Measurements from ENCODE around the gene ABHD17A. TPM values are rescaled to one million over a fixed set of nuclear protein-coding genes. Genes with fewer than 3 reads are reported as not detected.

ABHD17A gene
- total RNA-seq, 4 donors from 2014 or later = 33.8 to 142 (median 63.7) TPM

DNA sequence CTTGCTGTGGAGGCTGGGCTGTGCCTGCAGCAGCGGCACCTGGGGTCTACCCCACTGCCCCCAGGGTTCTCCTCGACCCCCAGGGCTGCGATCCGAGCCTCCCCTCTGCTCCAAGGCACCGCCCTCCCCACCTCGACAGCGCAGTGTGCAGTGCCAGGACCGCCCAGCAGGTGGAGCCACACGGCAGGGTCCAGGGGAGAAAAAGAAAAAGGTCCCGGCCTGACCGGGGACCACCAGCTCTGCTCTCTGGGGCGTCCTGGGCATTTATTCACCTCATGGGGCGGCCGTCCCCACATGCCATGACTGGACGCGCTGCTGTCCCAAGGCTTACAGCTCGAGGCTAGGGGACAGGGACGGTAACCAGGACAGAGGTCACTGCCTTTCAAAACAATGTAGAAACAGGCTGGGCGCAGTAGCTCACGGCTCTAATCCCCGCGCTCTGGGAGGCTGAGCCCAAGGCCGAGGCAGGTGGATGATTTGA lies 47.6 kb downstream of the ABHD17A start:
- TF ChIP-seq, protein P1, sequence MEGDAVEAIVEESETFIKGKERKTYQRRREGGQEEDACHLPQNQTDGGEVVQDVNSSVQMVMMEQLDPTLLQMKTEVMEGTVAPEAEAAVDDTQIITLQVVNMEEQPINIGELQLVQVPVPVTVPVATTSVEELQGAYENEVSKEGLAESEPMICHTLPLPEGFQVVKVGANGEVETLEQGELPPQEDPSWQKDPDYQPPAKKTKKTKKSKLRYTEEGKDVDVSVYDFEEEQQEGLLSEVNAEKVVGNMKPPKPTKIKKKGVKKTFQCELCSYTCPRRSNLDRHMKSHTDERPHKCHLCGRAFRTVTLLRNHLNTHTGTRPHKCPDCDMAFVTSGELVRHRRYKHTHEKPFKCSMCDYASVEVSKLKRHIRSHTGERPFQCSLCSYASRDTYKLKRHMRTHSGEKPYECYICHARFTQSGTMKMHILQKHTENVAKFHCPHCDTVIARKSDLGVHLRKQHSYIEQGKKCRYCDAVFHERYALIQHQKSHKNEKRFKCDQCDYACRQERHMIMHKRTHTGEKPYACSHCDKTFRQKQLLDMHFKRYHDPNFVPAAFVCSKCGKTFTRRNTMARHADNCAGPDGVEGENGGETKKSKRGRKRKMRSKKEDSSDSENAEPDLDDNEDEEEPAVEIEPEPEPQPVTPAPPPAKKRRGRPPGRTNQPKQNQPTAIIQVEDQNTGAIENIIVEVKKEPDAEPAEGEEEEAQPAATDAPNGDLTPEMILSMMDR (IDR thresholded peaks at IDR 0.05) = peak; percentile 38 to 66 (median 62)
- no peak for TF ChIP-seq POLR2A (IDR thresholded peaks at IDR 0.05)
- no peak for DNase-seq
- no peak overlapping the region for H3K4me3 ChIP-seq
- no peaks in the 10 kb centered on the region for H3K27me3 ChIP-seq
- no peak overlapping the region for H3K27ac ChIP-seq
- no peaks in the 10 kb centered on the region for H3K9me3 ChIP-seq
- H3K4me1 ChIP-seq = peaks cover 0 to 33% of the 10 kb centered on the region in 2 donors
- intact Hi-C loops (cut with DNase I; ENCODE audit: low total_unique reads) = no loop called here
- no peaks in the 10 kb centered on the region for H3K36me3 ChIP-seq

DNA sequence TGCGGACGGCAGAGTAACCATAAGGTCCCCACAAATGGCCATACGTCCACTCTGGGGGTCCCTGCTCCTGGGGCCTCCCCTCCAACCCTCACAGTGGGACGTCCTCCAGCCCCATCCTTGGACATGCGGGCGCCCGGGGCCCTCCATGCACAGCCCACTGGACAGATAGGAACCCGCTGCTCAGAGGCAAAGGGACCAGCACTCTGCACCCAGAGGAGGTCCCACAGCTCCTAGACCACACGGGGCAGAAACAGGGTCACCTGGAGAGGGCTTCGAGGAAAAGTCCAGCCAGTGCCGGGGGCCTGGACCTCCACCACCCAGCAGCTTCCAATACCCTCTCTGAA lies 48.1 kb downstream of the ABHD17A start:
- intact Hi-C loops (cut with DNase I; ENCODE audit: low total_unique reads) = no loop called here
- no peak overlapping the region for H3K4me3 ChIP-seq
- no peak overlapping the region for H3K27ac ChIP-seq
- DNase-seq = no peak
- no peaks in the 10 kb centered on the region for H3K9me3 ChIP-seq
- TF ChIP-seq, protein P1 (IDR thresholded peaks at IDR 0.05) = no peak
- TF ChIP-seq POLR2A (IDR thresholded peaks at IDR 0.05) = no peak
- no peaks in the 10 kb centered on the region for H3K36me3 ChIP-seq
- H3K27me3 ChIP-seq = no peaks in the 10 kb centered on the region
- H3K4me1 ChIP-seq = peaks cover 0 to 31% of the 10 kb centered on the region in 2 donors

DNA sequence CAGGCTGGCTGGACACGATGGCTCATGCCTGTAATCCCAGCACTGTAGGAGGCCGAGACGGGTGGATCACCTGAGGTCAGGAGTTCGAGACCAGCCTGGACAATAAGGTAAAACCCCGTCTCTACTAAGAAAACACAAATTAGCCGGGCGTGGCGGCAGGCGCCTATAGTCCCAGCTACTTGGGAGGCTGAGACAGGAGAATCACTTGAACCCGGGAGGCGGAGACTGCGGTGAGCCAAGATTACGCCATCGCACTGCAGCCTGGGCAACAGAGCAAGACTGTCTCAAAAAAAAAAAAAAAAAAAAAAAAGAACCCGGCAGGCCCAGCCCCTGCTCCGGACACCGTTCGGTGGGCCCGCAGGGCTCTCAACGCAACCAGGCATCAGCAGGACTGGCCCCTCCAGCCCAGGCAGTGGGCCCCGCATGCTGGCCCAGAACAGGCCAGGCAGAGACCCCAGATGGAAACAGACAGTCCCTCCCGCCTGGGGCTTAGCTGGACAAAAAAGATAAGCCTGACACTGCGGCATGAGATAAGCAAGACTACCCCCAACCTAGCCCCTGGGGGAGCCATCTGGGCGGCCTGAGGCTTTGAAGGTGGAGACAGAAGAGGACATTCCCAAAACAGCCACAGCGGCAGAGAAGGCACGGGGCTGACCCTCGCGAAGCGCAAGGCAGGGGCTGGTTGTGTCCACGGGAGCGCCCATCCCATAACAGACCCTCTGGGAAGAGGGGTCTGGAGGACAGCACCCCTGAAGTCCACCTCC lies 48.7 kb downstream of the ABHD17A start:
- intact Hi-C loops (cut with DNase I; ENCODE audit: low total_unique reads) = no loop called here
- Histone ChIP-seq H3K36me3 (no peaks in the 10 kb centered on the region), H3K9me3 (no peaks in the 10 kb centered on the region), H3K27me3 (no peaks in the 10 kb centered on the region), H3K27ac (no peak overlapping the region), H3K4me1 (peaks cover 0 to 30% of the 10 kb centered on the region in 2 donors), H3K4me3 (no peak overlapping the region)
- no peak for TF ChIP-seq POLR2A (IDR thresholded peaks at IDR 0.05)
- TF ChIP-seq, protein P1 (IDR thresholded peaks at IDR 0.05) = no peak
- DNase-seq = no peak

DNA sequence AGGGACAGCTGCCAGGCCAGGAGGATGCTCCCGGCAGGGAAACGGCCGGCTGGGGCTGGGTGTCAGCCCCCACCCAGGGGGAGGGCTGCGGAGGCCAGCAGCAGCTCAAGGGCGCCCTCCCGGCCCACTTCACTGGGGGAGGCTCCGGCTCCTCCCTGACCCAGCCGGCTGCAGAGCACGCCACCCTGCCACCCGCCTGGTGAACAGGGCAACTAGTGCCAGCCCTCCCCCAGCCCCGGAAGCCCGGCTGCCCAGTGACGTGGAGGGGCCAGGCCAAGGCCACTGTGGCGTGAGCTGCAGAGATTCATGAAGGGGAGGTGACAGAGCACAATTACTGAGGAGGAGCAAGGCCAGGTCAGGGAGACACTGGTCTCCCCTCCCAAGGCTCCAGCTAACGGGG lies 51.8 kb downstream of the ABHD17A start:
- intact Hi-C loops (cut with DNase I; ENCODE audit: low total_unique reads) = no loop called here
- peaks cover 0 to 22% of the 10 kb centered on the region in 2 donors for H3K4me1 ChIP-seq
- no peaks in the 10 kb centered on the region for H3K36me3 ChIP-seq
- DNase-seq = no peak
- TF ChIP-seq, protein P1 (IDR thresholded peaks at IDR 0.05) = no peak
- no peak for TF ChIP-seq POLR2A (IDR thresholded peaks at IDR 0.05)
- no peaks in the 10 kb centered on the region for H3K27me3 ChIP-seq
- H3K4me3 ChIP-seq = no peak overlapping the region
- H3K9me3 ChIP-seq = no peaks in the 10 kb centered on the region
- H3K27ac ChIP-seq = no peak overlapping the region

DNA sequence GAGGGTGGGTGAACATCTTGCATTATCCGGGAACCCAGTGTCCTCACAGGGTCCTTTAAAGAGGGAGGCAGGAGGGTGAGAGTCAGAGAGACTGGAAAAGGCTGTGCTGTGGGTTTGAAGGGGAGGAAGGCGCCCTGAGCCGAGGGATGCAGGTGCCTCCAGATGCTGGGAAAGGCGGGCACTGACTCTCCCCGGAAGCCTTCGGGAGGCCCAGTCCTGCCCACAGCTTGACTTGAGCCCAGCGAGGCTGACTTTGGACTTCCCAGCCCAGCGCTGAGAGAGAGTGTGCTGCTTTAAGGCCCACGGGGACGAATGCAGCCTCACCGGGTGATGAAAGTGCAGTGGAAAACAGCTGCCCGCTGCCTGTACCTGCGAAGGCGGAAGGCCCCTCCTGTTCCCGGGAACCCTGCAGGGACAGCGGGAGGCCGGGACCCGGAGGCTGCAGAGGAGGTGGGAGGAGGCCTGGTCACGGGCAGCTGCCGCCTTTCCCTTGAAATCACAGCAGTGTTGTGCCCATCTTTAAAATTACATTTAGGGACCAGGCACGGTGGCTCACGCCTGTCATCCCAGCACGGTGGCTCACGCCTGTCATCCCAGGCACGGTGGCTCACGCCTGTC lies 53.1 kb downstream of the ABHD17A start:
- intact Hi-C loops (cut with DNase I; ENCODE audit: low total_unique reads) = no loop called here
- no peak for DNase-seq
- no peaks in the 10 kb centered on the region for H3K27me3 ChIP-seq
- TF ChIP-seq, protein P1 (IDR thresholded peaks at IDR 0.05) = no peak
- TF ChIP-seq POLR2A (IDR thresholded peaks at IDR 0.05) = no peak
- peaks cover 0 to 14% of the 10 kb centered on the region in 2 donors for H3K4me1 ChIP-seq
- no peaks in the 10 kb centered on the region for H3K9me3 ChIP-seq
- no peak overlapping the region for H3K4me3 ChIP-seq
- H3K36me3 ChIP-seq = no peaks in the 10 kb centered on the region
- no peak overlapping the region for H3K27ac ChIP-seq

Measured in uterus (tissue), 4 donors.